ENCODE measurements around the gene PPARA.
A peak's percentile ranks its signal among the peaks of the same experiment; 100 is the strongest.

Gene PPARA

GRCh38 chr22:46224044-46224897, 73.9 kb downstream of the PPARA start:
- DNase-seq, result no peak

GRCh38 chr22:46224898-46225290, 74.6 kb downstream of the PPARA start:
- DNase-seq, result no peak

GRCh38 chr22:46225631-46226030, 75.3 kb downstream of the PPARA start:
- no peak for DNase-seq

GRCh38 chr22:46226577-46226976, 76.3 kb downstream of the PPARA start:
- no peak for DNase-seq

- DNase-seq, result no peak
Measured at GRCh38 chr22:46229701-46230100, 79.4 kb downstream of the PPARA start.

GRCh38 chr22:46230262-46230901, 80.1 kb downstream of the PPARA start:
- no peak for DNase-seq

GRCh38 chr22:46233231-46233630, 82.9 kb downstream of the PPARA start:
- DNase-seq, result no peak

- no peak for DNase-seq
Measured at GRCh38 chr22:46234969-46235368, 84.6 kb downstream of the PPARA start.

GRCh38 chr22:46237453-46238124, 87.3 kb downstream of the PPARA start:
- DNase-seq, result no peak

- no peak for DNase-seq
Measured at GRCh38 chr22:46238541-46238940, 88.2 kb downstream of the PPARA start.

- no peak for DNase-seq
Measured at GRCh38 chr22:46239261-46240048, 89.1 kb downstream of the PPARA start.

- DNase-seq, result no peak
Measured at GRCh38 chr22:46240073-46240472, 89.7 kb downstream of the PPARA start.

- no peak for DNase-seq
Measured at GRCh38 chr22:46240506-46240905, 90.2 kb downstream of the PPARA start.

- no peak for DNase-seq
Measured at GRCh38 chr22:46240907-46241306, 90.6 kb downstream of the PPARA start.

GRCh38 chr22:46241396-46242007, 91.2 kb downstream of the PPARA start:
- DNase-seq, result no peak

GRCh38 chr22:46242076-46242475, 91.8 kb downstream of the PPARA start:
- no peak for DNase-seq

GRCh38 chr22:46244771-46245170, 94.4 kb downstream of the PPARA start:
- no peak for DNase-seq

- DNase-seq, result no peak
Measured at GRCh38 chr22:46245511-46245910, 95.2 kb downstream of the PPARA start.

GRCh38 chr22:46246178-46246577, 95.9 kb downstream of the PPARA start:
- DNase-seq, result no peak

GRCh38 chr22:46247443-46247975, 97.2 kb downstream of the PPARA start:
- no peak for DNase-seq

- DNase-seq, result peak; percentile 83
Measured at GRCh38 chr22:46250035-46250782, 99.9 kb downstream of the PPARA start, which contains the start of gene CDPF1. CDPF1 (minus strand) TSS chr22:46250293; CDS start chr22:46248284, 2,009 bp downstream.

Measured in T-helper 9 cell (primary cell).